ENCODE results near the gene MEF2C.
"Not testable (repeated sequence)": the region's sequence is repeated elsewhere in the genome, so short reads cannot be mapped to it uniquely, and the experiment has no call there.

Gene MEF2C

DNA sequence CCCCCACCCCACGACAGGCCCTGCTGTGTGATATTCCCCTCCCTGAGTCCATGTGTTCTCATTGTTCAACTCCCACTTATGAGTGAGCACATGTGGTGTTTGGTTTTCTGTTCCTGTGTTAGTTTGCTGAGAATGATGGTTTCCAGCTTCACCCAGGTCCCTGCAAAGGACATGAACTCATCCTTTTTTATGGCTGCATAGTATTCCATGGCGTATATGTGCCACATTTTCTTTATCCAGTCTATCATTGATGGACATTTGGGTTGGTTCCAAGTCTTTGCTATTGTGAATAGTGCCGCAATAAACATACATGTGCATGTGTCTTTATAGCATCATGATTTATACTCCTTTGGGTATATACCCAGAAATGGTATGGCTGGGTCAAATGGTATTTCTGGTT, 89.2 kb downstream of the MEF2C start:
- not testable (repeated sequence) for DNase-seq

DNA sequence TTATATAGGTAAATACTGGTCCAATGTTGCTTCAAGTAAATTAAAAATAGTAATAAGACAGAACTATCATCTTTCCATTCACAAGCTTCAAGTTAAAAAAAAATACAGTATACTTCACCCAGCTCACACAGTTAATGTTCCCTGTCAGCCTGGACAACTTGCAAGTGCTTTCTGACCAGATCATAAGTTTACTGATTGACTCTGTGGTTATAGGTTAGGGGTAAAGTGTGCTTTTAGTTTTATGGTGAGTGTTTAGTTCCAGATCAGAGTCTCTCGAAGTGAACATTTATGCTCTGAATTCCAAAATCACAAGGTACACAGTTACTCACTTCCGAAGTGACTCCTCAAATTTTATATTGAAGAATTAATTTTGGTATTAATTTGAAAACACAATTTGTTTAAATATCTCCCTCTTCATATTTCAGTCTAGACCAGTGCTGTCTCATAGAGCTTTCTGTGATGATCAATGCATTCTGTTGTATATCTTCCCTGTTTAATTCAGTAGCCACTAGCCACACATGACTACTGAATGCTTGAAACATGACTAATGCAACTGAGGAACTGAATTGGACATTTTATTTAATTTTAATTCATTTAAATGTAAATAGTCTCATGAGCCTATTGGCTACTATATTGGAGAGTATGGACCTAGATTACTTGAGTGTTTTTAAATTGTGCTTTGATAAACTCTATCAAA, 90.7 kb downstream of the MEF2C start:
- DNase-seq, result no peak

DNA sequence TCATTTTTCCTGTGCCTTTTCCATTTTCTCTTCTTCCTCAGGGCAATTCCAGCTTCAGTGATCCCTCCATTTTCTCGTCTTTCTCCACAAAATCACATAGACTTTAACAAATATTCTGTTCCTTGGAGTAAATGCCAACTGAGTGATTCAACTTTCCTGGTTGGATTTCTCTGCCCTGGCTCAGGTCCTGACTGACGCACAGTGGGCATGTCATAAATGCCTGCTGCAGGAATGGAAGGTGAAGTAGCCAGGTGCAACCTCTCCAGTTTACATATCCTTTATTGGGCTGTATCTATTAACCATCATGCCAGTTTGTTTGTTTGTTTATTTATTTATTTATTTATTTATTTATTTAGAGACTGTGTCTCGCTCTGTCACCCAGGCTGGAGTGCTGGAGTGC, 95.1 kb downstream of the MEF2C start:
- DNase-seq, result no peak

DNA sequence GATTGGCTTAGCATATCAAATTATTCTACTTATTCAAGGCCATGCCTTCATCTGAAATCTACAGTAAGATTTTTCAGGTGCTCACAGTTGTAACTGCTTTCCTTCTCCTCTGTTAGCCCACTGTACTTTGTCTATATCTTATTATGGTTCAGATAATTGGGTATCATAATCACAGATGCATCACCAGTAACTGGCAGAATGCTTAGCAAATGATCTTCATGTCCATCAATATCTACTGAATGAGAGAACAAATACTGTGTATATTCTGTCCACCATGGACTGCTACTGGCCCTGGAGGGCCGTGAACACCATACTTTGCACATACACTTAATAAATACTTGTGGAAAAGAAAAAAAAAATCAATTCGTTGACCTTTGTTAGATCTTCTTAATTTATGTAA, 96.2 kb downstream of the MEF2C start:
- DNase-seq, result no peak

DNA sequence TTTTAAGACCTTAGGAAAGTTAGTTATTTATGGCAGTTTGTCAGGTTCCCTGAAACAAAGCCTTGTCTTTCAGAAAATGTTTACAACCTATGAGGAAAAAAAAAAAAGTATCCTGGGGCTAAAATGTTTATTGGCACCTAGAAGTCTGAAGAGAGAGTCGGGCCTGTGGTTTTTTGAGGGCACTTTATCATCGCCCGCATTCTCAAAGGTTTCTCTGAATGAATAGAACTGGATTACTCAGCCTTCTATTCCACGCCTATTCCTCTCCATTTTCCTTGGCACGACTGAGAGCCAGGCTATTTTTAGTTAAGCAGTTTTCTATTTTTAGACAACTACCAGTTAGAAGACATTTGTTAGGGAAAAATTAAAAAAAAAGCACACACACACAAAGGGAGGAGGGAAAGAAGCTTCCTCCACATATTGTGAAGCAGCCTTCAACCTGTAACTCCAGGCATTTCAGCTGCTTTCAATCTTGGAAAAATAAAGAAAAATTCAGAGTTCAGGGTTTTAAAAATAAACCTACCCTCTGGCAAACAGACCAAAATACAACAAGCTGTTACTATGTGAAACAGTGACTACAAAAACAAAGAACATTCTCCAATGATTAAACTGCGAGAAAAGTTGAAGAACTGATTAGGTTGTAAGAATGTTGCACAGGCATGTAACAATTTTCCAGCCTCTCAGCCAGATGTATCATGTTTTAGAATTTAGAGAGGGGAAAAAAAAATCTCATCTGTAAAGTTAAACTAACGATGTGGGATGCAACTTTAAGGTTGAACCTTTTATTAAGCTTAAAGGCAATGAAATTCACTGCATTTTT, 97.0 kb downstream of the MEF2C start:
- no peak for DNase-seq

DNA sequence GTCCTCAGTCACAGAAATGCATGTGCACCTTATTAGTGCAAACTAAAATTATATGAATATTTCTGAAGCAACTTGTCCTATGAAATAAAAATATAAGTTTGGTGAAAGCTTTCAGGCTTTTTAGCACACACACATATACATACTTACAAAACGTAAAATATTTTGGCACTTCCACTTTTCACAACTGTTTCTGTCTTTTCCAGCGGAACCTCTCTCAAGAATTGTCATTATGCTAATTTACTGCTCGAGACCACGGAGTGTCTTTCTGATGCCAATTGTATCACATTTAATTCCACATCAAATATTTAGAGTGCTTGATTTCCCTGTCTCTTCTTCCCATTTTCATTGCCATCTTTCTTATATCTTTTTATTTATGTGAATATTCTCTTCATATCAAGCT, 100.4 kb downstream of the MEF2C start:
- DNase-seq, result peak; percentile 30

DNA sequence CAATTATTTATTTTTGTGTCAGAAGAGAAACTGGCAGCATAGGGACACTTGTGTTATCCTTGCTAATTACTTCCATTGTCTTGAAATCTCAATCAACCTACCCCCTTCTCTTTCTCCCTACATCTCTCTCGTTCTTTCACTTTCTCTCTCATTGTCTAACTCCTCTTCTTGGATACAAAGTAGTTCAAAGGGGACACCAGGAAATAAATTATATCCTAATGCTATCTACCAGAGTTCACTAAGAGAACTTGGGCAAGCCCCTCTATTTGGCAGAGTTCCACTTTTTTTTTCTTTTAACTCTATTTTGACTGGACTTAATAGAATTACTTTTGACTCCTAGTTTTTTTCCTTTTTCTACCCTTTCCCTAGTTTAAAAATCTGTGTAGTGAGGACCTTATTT, 102.2 kb downstream of the MEF2C start:
- DNase-seq, result no peak

DNA sequence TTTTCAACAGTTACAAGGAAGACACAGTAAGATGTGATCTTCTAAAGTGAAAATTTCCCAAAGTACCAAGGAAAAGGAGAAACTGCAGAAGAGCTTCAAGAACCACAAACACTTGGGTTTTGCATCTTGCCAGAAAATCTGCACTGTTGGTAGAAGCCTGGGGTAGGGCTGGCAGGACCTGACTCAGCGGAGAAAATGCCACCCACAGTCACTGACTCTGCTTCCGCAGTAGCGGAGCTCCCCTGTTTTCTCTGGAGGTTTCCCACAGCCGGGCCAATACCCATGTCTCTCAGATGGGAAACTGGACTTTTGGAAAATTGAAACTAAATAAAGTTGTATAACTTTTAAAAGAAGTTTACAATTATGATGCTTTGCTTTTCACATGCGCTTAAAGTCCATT, 104.2 kb downstream of the MEF2C start:
- no peak for DNase-seq

DNA sequence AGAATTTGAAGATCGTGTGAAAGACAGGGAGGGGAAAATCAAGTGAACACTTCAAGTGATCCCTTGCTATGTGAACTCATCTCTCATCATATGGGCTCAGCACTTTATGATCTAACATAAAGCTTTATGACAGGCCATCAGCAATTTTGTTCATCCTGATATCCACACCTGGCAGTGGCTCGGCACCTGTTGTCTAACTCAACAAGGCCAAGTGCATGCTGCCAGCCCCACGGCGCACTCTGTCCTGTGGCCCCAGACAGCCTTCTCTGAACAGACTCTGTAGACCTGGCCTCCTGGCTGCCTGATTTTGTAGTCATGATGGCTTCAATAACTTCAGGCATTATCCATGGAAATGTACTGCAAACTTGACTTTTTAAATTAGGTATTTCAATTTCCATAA, 106.3 kb downstream of the MEF2C start:
- DNase-seq, result no peak

DNA sequence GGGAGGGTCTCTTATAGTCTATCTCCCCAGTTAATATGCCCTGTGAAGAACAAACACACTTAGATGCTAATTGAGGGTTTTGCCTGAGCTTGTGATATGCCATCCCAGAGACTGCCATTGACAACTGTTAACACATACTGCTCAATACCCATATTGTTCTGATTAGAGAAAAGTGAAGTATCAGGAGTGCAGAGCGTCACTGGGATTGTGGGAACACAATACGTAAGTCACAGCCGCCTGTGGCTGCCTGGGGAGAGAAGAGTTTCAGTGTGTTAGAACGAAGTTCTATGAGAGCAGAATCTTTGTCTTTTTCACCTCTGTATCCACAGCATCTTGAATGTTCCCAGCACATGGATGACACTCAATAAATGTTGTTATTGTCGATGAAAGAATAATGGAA, 110.2 kb downstream of the MEF2C start:
- DNase-seq, result no peak

DNA sequence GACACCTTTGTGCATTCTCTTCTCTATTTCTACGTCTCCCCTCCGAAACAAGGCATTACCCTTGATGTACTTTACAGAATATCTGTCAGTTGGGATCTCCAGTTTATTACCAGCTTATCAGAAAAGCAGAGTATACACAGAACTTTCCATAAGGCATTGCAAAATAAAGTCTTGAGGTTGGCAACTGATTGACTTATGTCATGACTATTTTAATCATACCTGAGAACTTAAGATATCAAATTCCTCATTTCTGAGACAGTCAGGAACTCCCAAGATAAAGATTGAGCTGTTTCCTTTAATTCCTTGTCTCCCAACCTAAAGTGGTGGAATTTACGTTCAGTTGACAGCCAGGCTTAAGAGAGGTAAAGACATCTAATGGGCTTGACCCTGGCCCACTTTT, 110.9 kb downstream of the MEF2C start:
- DNase-seq, result no peak

DNA sequence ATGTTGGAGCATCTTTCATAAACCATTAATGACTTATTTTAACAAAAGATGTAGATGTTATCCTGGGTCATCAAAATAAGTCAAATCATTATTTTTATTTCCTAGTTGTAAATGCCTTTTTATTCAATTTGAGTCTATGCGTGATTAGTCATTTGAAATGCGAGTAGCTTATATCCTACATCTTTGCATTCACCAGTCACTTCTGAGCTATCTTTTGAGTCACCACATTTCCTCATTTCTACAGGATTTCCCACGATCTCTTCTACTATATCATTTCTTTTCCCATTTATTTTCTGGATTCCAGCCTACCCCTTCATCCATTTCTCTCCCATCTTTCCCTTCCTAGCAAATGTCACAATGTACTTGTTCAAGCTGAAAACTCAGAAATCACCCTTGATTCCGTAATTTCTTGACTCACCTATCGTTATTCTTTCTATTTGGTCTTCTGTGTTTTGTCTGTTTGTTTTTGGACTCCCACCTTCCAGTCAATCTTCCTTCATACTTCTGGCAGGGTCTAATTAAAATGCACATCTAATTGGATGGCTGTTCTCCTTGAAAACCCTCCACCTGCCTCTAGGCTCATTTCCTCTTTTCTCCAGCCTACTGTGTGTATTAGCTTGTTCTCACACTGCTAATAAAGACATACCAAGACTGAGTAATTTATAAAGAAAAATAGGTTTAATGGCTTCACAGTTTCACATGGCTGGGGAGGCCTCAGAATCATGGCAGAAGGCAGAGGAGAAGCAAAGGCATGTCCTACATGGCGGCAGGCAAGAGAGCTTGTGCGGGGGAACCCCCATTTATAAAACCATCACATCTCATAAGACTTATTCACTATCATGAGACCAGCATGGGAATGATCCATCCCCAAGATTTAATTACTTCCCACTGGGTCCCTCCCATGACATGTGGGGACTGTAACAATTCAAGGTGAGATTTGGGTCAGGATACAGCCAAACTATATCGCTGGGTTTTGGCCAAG, 112.4 kb downstream of the MEF2C start:
- no peak for DNase-seq

DNA sequence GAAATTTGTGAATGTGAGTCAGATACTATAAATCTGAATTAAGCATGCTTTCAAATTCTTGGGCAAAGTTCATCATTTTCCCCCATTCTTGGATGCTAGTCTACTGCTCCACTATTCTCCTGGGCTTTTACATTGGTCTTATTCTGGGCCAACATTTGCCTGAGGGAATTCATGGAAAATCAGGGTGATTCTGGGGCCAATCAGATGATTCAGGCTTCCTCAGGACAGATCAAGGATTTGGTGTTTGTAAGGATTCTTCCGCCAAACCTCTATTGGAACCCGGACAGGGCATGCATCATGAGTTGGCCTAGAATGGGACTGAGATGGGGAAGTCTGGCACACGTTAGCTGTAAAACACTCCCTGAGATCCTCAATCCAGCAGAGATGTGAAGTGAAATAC, 113.8 kb downstream of the MEF2C start:
- DNase-seq, result no peak

DNA sequence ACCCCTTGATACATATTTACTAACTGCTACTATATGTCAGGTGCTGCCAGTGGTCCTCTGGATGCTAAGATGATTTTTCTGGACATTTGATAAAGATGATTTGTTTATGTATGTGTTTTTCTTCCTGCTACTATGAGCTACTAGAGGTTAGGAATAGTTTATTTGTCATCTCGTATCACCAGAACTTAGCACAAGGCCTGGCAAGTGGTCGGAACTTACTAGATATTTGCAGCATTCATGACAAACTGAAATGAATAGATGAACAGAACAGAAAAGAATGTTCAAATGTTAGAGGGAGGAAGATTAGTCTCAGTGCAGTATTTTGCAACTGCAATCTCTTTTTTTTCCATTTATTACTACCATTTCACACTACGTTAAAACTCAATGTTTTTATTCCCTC, 114.6 kb downstream of the MEF2C start:
- DNase-seq, result no peak

DNA sequence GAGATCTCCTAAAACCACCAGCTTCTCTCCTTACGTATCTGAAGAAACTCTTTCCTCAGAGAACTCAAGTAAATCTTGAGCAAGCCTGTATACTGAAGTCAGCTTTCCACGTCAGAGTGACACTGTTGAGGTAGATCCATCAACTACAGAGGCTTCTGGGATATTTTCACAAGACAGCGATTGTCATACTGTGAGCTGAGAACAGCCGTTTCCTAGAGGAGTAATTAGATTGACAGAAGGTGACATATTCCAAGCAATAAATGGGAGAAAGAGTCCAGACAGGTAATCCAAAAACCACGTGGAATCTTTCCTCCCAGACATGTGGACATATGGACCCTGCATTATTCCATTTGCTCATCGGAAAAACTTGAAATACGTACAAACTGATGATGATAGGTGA, 117.2 kb downstream of the MEF2C start:
- DNase-seq, result no peak

DNA sequence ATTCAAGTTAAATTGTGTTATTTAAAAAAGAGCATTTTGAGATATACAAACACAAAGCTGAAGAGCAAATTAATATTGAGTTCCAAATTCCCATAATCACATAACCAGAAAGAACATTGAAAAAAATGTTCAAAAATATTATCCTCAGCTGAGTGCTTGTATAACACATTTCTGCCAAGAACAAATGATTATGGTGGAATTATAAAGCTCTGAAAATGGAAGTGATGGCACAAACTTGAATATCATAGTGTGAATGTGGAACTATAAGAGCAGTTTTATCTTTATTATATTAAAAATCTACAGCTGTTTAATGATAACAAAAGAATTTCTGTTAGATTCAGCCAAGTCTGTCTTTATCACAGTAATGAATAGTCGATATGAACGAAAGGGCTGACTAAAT, 117.8 kb downstream of the MEF2C start:
- no peak for DNase-seq

DNA sequence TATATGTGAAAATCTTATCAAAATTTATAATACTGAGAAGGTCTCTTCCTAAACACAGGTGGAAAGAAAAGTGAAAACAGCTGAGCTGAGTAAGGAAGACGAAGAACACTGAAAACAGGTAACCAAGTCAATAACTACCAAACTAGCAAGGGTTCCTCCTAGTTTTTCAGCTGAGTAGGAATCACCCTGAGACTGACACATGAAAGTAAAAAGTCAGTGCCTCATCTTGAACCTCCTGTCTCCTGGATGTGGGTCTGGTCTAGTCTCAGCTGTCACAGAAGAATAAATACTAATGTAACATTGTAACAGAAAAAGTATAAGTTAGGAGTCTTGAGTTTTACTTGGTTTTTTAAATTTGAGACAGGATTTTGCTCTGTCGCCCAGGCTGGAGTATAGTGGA, 121.0 kb downstream of the MEF2C start:
- DNase-seq, result no peak

DNA sequence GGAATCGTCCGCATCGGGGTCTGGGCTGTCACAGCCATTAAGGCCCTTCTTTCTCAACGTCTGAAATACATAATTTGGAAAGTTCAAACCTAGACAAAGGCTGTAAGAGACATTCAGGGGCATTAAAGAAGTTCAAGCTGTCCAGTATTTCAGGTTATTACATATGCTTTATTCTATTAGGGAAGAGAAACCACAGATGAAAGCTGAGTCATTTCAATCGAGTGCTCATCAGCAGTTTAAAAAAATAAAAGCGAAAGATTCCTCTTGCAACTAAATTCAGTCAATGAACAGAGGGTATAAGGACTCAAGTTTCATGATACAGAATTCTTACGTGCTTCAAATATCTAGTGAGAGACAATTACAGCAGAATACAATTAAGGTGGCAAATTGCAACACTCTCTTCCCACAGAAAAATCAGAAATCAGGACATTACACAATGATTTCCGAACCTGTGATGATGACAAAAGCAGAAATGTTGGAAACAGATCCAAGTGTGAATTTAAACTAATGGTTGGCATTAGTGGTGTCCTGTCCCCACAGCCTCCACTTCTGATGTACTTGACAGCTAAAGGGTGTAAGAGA, 121.6 kb downstream of the MEF2C start:
- peak; percentile 20 for DNase-seq

DNA sequence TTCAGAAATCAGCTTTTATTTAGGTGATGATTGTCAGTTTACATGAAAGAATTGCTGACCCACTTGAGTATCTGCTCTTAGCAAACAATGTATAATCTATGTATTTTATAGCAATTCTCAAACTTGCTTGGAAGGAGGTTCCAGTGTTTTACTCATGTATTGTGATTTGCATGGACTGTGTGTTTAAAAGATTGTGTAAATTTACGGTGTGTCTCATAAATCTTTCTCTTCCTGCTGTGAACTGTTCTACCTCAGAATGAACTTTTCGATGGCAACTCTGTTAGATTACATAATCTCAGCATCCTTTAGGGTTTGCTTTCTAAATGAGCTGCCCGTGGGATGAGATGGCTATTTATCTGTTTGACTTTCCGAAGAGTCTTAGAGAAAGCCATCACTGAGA, 122.5 kb downstream of the MEF2C start:
- peak; percentile 13 for DNase-seq

DNA sequence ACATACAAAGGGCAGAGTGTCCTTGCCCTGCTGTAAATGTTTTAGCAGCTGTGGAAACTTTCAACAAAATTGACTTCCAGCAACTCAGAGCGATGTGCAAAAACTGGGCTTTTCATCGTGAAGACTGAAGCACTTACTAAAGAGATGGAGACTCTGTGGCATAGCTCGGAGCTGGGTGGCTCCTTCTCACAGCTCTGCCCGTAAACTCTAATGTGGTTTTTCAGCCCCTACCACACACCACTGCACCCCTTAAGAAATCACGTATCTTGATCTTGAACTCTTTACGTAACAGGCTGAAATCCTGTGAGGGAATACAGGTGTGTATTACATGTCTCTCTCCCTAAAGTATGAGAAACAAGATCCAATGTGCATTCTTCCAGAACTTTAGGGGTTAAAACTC, 124.4 kb downstream of the MEF2C start:
- no peak for DNase-seq

DNA sequence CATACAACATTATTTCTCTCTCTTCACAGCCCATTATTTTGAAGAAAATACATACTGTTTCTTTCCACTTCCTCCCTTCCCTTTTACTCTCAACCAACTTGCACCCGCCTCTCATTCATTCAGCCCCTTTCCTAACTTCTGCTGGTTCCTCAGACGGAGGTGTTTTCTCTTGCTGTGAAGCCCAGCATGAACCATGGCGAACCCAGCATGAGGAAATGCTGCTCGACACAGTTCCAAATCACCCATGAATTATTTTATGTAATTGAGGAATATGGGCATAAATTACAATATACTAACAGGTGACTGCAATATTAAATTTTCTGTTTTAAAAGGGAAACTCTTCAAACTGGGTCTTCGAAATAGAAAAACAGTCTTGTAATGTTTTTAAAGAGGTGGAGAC, 124.8 kb downstream of the MEF2C start:
- DNase-seq, result no peak

DNA sequence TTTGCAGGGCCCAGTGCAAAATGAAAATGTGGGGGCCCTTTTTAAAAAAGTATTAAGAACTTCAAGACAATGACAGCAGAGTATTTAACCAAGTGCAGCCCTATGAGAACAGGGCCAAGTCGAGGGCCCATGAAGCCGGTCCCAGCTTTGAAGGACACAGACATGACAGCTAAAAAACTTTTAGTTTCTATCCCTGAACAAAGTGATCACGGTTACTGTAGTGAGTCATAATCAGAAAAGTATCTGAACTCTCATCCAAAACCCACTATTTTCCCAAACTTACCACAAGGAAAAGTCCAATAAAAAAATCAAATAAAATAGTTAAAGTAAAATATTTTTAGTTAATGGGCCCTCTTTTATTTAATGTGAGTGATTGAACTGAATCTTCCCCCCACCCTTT, 126.0 kb downstream of the MEF2C start:
- no peak for DNase-seq

DNA sequence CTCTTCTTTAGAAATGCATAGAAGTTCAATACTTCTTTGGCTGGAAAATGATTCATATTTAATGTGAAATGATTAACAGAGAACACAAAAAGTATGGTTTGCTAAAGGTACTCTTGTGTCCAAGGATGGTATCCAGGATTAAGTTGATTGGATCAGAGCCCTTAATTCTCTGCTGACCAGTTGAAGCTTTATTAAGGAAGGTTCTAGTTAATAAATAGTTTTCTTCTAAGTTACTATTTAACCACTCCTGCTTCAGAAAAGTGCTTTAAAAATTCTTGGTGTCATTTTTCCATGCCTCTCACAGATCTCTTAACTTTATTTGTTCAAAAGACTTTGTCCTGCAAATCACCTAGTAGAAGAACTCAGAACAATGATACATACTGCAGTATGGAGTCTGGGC, 134.3 kb downstream of the MEF2C start:
- DNase-seq, result no peak
